ENCODE measurements around the gene UGGT2.

UGGT2 gene

DNA sequence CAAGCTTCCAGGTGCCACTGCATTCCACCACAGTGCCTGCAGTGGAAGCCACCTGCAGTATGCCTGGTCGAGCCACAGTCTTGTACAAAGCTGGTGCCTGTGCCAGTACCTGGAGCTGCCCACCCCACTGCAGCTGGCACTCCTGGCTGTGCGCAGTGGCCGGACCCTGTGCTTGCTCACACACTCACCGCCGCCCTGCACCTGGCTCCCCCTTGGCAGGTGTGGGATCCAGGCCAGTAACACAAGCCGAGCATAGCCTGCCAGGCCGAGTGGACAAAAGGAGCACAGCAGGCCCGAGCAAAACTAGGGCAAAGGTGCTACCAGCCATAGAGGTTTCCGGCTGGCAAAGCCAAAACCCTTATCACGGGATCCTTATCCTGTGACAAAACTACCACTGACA, 18.5 kb downstream of the UGGT2 start:
- Histone ChIP-seq H3K9me3 (ENCODE audit: low read length) (peaks cover 4% of the 10 kb centered on the region), H3K4me1 (ENCODE audit: insufficient read depth, low read length) (peaks cover 10% of the 10 kb centered on the region), H3K27me3 (ENCODE audit: insufficient read depth, low read length) (no peaks in the 10 kb centered on the region), H3K4me3 (ENCODE audit: low read length) (no peak overlapping the region), H2AFZ (ENCODE audit: low read depth, low read length) (no peak overlapping the region), H3K36me3 (ENCODE audit: insufficient read depth, low read length) (peaks cover 2% of the 10 kb centered on the region)

DNA sequence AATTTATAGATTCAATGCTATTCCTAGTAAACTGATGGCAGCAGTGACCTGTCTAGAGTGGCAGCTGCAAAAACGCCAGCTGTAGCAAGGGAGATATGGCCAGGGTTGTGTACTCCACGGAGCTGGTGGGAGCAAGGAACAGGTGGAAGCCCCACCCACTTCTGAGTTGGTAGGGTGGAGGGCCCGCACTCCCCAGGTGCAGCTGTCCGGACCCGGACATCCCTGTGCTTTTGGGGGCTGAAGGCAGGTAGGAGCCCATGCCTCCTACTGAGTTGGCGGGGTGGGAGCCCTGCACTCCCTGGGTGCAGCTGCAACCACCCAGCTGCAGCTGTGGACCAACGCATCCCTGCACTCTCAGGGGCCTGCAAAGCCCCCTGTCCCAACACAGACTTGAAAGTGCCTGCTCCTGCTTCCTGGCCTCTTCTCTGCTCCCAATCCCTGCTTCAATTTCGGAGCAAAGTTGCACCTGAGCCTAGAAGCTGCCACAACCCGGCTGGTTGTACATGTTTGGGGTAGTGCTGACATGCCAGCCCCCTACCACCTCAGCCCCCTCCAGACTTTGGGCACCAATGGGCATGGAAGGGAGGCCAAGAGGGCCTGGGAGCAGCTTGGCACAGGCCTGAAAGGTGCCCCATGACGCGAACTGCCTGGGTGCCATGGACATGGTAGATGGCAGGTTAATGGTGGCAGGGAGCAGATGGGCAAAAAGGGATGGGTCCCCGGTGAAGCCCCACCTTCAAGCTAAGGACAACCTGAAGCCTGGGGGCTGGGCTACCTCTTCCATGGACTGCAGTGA, 19.8 kb downstream of the UGGT2 start:
- Histone ChIP-seq H3K36me3 (ENCODE audit: insufficient read depth, low read length) (peaks cover 2% of the 10 kb centered on the region), H3K4me3 (ENCODE audit: low read length) (no peak overlapping the region), H3K4me1 (ENCODE audit: insufficient read depth, low read length) (no peaks in the 10 kb centered on the region), H2AFZ (ENCODE audit: low read depth, low read length) (no peak overlapping the region), H3K27me3 (ENCODE audit: insufficient read depth, low read length) (no peaks in the 10 kb centered on the region), H3K9me3 (ENCODE audit: low read length) (peaks cover 4% of the 10 kb centered on the region)

DNA sequence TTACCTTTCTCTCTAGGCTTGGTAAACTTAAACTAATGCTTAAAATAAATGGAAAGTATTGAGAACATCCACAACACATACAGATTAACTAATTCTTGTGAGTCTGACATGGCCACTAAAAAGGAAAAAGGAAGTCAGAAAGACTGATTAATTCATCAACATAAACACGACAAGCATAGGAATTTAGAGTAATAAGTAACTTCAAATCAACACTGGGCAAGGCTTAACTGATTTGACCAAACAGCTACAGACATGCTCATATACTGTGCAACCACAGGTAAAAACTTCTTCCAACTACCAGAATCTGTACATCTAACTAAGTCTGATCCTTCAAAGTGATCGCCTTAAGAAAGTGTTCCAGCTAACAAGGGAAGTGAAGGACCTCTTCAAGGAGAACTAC, 20.5 kb downstream of the UGGT2 start:
- Histone ChIP-seq H3K36me3 (ENCODE audit: insufficient read depth, low read length) (peaks cover 2% of the 10 kb centered on the region), H3K4me3 (ENCODE audit: low read length) (no peak overlapping the region), H2AFZ (ENCODE audit: low read depth, low read length) (no peak overlapping the region), H3K27me3 (ENCODE audit: insufficient read depth, low read length) (no peaks in the 10 kb centered on the region), H3K9me3 (ENCODE audit: low read length) (peaks cover 4% of the 10 kb centered on the region), H3K4me1 (ENCODE audit: insufficient read depth, low read length) (no peaks in the 10 kb centered on the region)

DNA sequence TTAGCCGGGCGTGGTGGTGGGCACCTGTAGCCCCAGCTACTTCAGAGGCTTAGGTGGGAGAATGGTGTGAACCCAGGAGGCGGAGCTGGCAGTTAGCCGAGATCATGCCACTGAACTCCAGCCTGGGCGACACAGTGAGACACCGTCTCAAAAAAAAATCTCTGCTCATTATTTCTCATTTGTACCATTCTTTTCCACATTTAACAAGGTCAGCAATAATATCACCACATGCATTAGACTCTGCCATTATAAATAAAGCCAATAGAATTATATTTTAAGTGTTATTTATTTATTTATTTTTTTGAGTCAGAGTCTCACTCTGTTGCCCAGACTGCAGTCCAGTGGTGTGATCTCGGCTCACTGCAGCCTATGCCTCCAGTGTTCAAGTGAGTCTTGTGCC, 24.2 kb downstream of the UGGT2 start:
- Histone ChIP-seq H3K9me3 (ENCODE audit: low read length) (no peaks in the 10 kb centered on the region), H3K4me1 (ENCODE audit: insufficient read depth, low read length) (peaks cover 7% of the 10 kb centered on the region), H3K27me3 (ENCODE audit: insufficient read depth, low read length) (no peaks in the 10 kb centered on the region), H3K36me3 (ENCODE audit: insufficient read depth, low read length) (peaks cover 4% of the 10 kb centered on the region), H3K4me3 (ENCODE audit: low read length) (no peak overlapping the region), H2AFZ (ENCODE audit: low read depth, low read length) (no peak overlapping the region)

DNA sequence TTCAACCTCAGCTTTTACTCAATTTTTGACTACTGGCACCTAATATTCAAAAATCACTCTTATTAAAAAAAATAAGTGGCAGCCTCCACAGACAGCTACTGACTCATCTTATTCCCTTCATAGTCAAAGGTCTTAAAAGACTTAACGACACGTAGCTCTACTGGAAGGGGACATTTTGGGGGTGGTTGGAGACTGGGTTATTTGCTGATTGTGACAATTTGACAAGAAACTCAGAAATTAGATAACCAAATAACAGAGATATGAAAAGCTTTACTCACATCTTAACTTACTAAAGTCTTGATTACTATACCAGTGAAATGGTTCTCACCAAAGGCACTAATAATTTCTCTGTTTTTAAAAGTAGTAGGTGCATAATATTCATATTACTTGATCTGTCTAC, 25.7 kb downstream of the UGGT2 start:
- peaks cover 4% of the 10 kb centered on the region for H3K36me3 ChIP-seq (ENCODE audit: insufficient read depth, low read length)
- no peaks in the 10 kb centered on the region for H3K27me3 ChIP-seq (ENCODE audit: insufficient read depth, low read length)
- no peak overlapping the region for H3K4me3 ChIP-seq (ENCODE audit: low read length)
- H3K9me3 ChIP-seq (ENCODE audit: low read length) = no peaks in the 10 kb centered on the region
- no peak overlapping the region for H2AFZ ChIP-seq (ENCODE audit: low read depth, low read length)
- H3K4me1 ChIP-seq (ENCODE audit: insufficient read depth, low read length) = peaks cover 7% of the 10 kb centered on the region

DNA sequence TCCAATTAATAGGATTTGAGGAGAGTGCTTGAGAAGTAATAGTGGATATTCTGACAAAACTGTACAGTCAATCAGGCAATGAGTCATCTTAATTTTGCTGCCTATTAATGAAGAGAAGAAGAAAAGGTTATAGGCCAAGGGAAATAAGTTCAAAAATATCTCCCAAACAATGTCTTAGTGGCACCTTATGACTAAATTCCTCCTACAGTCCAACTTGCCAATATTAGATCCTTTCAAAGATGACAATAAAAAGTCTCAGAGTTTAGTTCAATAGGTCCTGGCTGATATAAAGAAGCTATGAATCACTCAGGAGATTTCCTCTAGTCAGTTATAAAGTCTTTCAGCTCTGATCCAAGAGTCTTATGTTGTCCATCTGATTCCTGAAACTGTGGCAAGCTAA, 27.9 kb downstream of the UGGT2 start:
- H3K4me1 ChIP-seq (ENCODE audit: insufficient read depth, low read length) = peaks cover 10% of the 10 kb centered on the region
- H3K9me3 ChIP-seq (ENCODE audit: low read length) = no peaks in the 10 kb centered on the region
- no peak overlapping the region for H2AFZ ChIP-seq (ENCODE audit: low read depth, low read length)
- no peaks in the 10 kb centered on the region for H3K27me3 ChIP-seq (ENCODE audit: insufficient read depth, low read length)
- no peak overlapping the region for H3K4me3 ChIP-seq (ENCODE audit: low read length)
- H3K36me3 ChIP-seq (ENCODE audit: insufficient read depth, low read length) = peaks cover 1% of the 10 kb centered on the region

DNA sequence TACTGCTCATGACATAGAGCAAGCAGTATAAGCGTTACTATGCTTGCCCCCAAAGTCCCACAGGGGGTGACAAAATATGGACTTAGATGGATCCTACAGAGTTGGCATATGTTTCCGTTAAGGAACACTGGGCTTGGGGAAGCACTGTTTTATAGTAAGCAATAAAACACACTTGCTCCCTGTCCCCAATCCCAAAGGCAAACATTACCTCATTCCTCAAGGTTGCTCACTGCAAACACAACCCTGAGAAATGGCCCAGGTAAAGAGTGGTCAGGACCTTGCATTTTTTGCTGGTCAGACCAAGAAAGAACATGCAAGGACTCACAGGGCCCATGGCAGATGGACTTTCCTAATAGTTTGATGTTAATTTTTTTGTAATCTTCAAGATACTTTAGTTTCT, 32.3 kb downstream of the UGGT2 start:
- Histone ChIP-seq H2AFZ (ENCODE audit: low read depth, low read length) (no peak overlapping the region), H3K27me3 (ENCODE audit: insufficient read depth, low read length) (no peaks in the 10 kb centered on the region), H3K4me3 (ENCODE audit: low read length) (no peak overlapping the region), H3K36me3 (ENCODE audit: insufficient read depth, low read length) (no peaks in the 10 kb centered on the region), H3K4me1 (ENCODE audit: insufficient read depth, low read length) (peaks cover 12% of the 10 kb centered on the region), H3K9me3 (ENCODE audit: low read length) (no peaks in the 10 kb centered on the region)

DNA sequence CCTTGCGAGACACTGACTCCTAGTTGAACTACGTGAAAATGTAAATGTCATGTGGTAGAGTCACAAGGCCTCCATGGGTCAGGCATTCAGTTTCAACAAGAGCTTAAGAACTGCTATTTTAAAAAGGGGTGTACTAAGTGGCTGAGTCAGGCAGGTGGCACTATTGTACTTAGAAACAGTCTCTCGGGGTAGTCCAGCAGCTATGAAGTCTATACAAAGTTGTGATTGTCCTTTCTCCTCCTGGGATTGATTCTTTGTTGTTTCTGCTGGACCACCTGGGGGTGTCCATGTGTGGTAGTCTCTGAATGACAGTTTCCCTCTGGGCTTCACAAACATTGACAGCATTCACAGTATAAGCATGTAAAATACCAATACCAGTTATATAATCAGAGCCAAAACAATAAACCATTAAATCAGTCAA, 33.0 kb downstream of the UGGT2 start:
- Histone ChIP-seq H3K4me3 (ENCODE audit: low read length) (no peak overlapping the region), H3K27me3 (ENCODE audit: insufficient read depth, low read length) (no peaks in the 10 kb centered on the region), H3K36me3 (ENCODE audit: insufficient read depth, low read length) (no peaks in the 10 kb centered on the region), H3K4me1 (ENCODE audit: insufficient read depth, low read length) (peaks cover 5% of the 10 kb centered on the region), H2AFZ (ENCODE audit: low read depth, low read length) (no peak overlapping the region), H3K9me3 (ENCODE audit: low read length) (no peaks in the 10 kb centered on the region)

DNA sequence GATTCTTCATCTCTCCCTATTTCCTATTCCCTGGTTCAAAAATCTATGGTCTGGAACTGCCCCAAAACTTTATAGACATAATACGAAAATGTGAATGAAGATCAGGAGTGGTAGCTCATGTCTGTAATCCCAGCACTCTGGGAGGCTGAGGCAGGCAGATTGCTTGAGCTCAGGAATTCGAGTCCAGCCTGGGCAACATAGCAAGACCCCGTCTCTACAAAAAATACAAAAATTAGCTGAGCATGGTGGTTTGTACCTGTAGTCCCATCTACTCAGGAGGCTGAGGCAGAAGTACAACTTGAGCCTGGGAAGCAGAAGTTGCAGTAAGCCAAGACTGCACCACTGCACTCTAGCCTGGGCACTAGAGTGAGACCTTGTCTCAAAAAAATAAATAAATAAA, 35.1 kb downstream of the UGGT2 start:
- Histone ChIP-seq H3K27me3 (ENCODE audit: insufficient read depth, low read length) (no peaks in the 10 kb centered on the region), H3K4me3 (ENCODE audit: low read length) (no peak overlapping the region), H3K36me3 (ENCODE audit: insufficient read depth, low read length) (peaks cover 2% of the 10 kb centered on the region), H3K9me3 (ENCODE audit: low read length) (no peaks in the 10 kb centered on the region), H3K4me1 (ENCODE audit: insufficient read depth, low read length) (peaks cover 5% of the 10 kb centered on the region), H2AFZ (ENCODE audit: low read depth, low read length) (no peak overlapping the region)

DNA sequence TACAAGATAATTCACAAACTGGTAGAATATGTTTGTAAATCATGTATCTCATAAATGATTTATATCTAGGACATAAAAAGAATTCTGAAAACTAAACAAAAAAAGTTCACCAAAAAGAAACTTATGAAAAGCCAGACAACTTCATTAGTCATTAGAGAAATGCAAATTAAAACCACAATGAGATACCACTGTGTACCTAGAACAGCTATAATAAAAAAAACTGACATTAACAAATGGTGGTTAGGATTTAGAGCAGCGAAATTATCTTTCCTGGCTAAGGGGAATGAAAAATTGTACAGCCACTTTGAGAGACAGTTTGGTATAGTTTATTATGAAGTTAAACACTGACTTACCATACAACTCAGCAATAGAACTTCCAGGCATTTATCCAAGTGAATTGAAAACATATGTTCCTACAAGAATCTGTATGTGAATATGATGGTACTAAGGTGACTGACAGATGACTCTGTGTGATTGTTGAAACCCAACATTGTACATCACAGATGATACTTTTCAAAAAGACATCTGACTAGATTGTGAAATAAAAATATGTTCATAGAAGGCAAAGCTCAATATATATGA, 41.8 kb downstream of the UGGT2 start:
- no peaks in the 10 kb centered on the region for H3K27me3 ChIP-seq (ENCODE audit: insufficient read depth, low read length)
- H3K4me3 ChIP-seq (ENCODE audit: low read length) = no peak overlapping the region

DNA sequence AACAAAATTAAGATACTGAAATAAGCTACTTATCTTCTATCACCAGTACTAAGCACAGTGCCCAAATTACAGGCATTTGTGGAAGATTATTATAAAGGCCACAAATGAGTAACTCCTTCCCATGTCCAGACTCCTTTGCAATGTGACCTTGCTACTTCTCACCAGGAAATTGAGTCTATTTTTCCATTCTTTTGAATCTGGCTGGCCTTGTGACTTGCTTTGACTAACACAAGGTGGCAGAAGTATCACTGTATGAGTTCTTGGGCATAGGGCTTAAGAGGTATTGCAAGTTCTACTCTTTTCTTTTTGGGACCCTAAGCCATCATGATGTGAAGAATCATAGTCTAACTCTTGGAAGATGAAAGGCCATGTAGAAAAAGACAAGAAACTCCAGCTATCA, 49.9 kb downstream of the UGGT2 start:
- H2AFZ ChIP-seq (ENCODE audit: low read depth, low read length) = no peak overlapping the region
- no peaks in the 10 kb centered on the region for H3K4me1 ChIP-seq (ENCODE audit: insufficient read depth, low read length)
- H3K36me3 ChIP-seq (ENCODE audit: insufficient read depth, low read length) = peaks cover 2% of the 10 kb centered on the region
- H3K4me3 ChIP-seq (ENCODE audit: low read length) = no peak overlapping the region
- H3K27me3 ChIP-seq (ENCODE audit: insufficient read depth, low read length) = no peaks in the 10 kb centered on the region
- H3K9me3 ChIP-seq (ENCODE audit: low read length) = peaks cover 6% of the 10 kb centered on the region

More for the DNA sequence above, 41.8 kb downstream of the UGGT2 start:
- H3K4me1 ChIP-seq (ENCODE audit: insufficient read depth, low read length) = no peaks in the 10 kb centered on the region
- H3K9me3 ChIP-seq (ENCODE audit: low read length) = peaks cover 6% of the 10 kb centered on the region
- peaks cover 8% of the 10 kb centered on the region for H3K36me3 ChIP-seq (ENCODE audit: insufficient read depth, low read length)
- no peak overlapping the region for H2AFZ ChIP-seq (ENCODE audit: low read depth, low read length)

DNA sequence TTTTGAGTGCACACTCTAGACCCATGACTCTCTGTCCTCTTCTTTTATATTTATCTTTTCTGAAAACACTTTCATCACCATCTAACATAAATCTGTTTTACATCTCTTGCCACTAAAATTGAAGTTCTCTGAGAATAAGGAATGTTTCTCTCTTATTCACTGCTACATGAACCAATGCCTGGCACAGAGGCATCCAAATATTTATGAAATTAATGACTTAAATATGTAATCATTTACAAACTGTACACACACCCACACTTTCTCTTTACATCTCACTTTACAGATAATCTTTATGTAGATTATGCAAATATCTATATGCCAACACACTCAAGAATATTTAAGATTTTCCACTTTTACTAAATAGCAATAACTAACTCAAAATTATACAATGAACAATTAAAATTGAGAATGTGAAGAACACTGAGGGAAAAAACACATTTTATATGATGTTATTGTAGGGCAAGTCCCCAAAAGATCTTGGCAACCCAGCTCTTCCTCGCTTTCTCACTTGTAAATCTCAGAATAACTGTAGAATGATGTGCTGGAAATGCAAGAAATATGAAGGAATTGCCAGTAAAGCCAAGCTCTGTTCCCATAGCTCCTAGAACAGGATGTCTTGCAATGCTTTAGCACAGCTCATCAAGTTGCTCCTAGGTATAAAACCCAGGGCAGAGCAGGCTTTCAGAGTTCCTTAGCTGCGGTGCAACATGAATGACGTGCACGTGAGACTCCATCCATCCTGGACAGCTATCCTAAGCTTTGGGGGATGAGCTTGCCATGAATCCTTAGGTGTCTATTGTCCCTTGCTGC, 50.7 kb downstream of the UGGT2 start:
- H3K4me1 ChIP-seq (ENCODE audit: insufficient read depth, low read length) = no peaks in the 10 kb centered on the region
- peaks cover 2% of the 10 kb centered on the region for H3K36me3 ChIP-seq (ENCODE audit: insufficient read depth, low read length)
- no peaks in the 10 kb centered on the region for H3K27me3 ChIP-seq (ENCODE audit: insufficient read depth, low read length)
- H3K4me3 ChIP-seq (ENCODE audit: low read length) = no peak overlapping the region
- H3K9me3 ChIP-seq (ENCODE audit: low read length) = peaks cover 4% of the 10 kb centered on the region
- H2AFZ ChIP-seq (ENCODE audit: low read depth, low read length) = no peak overlapping the region

DNA sequence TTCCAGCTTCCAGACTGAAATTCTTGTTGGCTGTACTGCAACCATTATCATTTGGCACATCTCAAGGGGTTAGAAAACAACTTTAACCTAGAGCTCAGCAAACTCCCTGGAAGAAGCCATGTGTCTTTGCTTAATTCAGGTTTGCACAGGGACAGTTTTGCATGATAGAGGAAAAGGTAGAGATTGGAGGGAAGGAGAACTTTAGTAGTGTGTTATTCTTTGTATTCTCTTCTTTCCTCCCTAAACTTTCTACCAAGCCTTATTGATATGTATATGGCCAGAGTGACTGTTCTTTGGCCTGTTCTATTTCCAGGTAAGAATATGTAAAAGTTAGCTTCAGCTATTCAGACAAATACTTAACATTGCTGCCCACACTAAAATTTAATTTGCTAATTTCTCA, 53.1 kb downstream of the UGGT2 start:
- peaks cover 2% of the 10 kb centered on the region for H3K36me3 ChIP-seq (ENCODE audit: insufficient read depth, low read length)
- H3K27me3 ChIP-seq (ENCODE audit: insufficient read depth, low read length) = no peaks in the 10 kb centered on the region
- no peaks in the 10 kb centered on the region for H3K4me1 ChIP-seq (ENCODE audit: insufficient read depth, low read length)
- no peak overlapping the region for H2AFZ ChIP-seq (ENCODE audit: low read depth, low read length)
- no peak overlapping the region for H3K4me3 ChIP-seq (ENCODE audit: low read length)
- H3K9me3 ChIP-seq (ENCODE audit: low read length) = no peaks in the 10 kb centered on the region
